HepG2 (cell line): ENCODE results near the gene COL27A1. TPM values are rescaled to one million over a fixed set of nuclear protein-coding genes. Genes with fewer than 3 reads are reported as not detected.

ENCODE experiments used
- ATAC-seq: fragments of 200-7000 bp; cut with Tn5 transposase; 3 replicates; pipeline ENCODE4 v1.9.1; 2020; ENCODE audit warnings: mild to moderate bottlenecking, moderate library complexity
- BruUV-seq: library from RNA; stranded (reverse); fragments of 400-500 nt; replicated peaks from 2 replicates; lab custom pipeline; 2021; lab: Mats Ljungman, UMichigan
- CTCF ChIA-PET: fragments of 300-600 bp; formaldehyde crosslinking; extraction: SDS; loops from one replicate; lab custom pipeline; 2021; ENCODE audit warnings: low total read pairs, inconsistent platforms, low intra/inter-chr PET ratio; lab: Yijun Ruan, JAX
- POLR2A ChIA-PET: fragments of 350-600 bp; sonication (Branson Sonifier 250); formaldehyde crosslinking; loops from one replicate; lab custom pipeline; 2020; ENCODE audit warnings: antibody characterized with exemption, inconsistent platforms; lab: Yijun Ruan, JAX
- DNase-seq: peaks from one replicate; pipeline ENCODE4 v3.0.0-alpha.2; 2015; ENCODE audit warnings: low spot score
- FAIRE-seq: peaks from 3 replicates; lab custom pipeline; 2011; peaks lifted over from hg19 to GRCh38; lab: Jason Lieb, UNC
- H2AFZ ChIP-seq: one replicate; pipeline ENCODE4 v1.6.1; 2011; ENCODE audit warnings: low read length, inconsistent platforms
- H3K27ac ChIP-seq: fragments of 300-600 bp; 3 replicates; pipeline ENCODE4 v1.8.0; 2011; ENCODE audit warnings: mixed run types, mild to moderate bottlenecking, mixed read lengths, low read length, inconsistent platforms; ENCODE audit not compliant: insufficient read depth; ENCODE audit errors: extremely low read length
- H3K27me3 ChIP-seq, 2 experiments: fragments of 200-600 bp in 1 of 2; 2 replicates in 1 of 2; 3 replicates in 1 of 2; pipeline versions ENCODE4 v1.6.0 to v1.8.0; 2011; ENCODE audit warnings: low read length in 2 of 2, mild to moderate bottlenecking in 2 of 2, moderate library complexity in 2 of 2, inconsistent platforms in 1 of 2; ENCODE audit not compliant: insufficient read depth in 2 of 2, control insufficient read depth in 1 of 2
- H3K36me3 ChIP-seq, 2 experiments: fragments of 200-600 bp in 1 of 2; replicated peaks in 1 of 2; 2 replicates in 1 of 2; 3 replicates in 1 of 2; pipeline versions ENCODE4 v1.5.1 to v1.8.0; 2011; ENCODE audit warnings: low read length in 2 of 2, inconsistent platforms in 1 of 2; ENCODE audit not compliant: insufficient read depth in 2 of 2, control insufficient read depth in 1 of 2
- H3K4me1 ChIP-seq: 2 replicates; pipeline ENCODE4 v1.5.1; 2012; ENCODE audit warnings: low read length, inconsistent platforms; ENCODE audit not compliant: insufficient read depth
- H3K4me2 ChIP-seq: 2 replicates; pipeline ENCODE4 v1.6.0; 2011; ENCODE audit warnings: low read depth, low read length, inconsistent platforms
- H3K4me3 ChIP-seq, 3 experiments: fragments of 200-600 bp in 1 of 3; sonication (generic), shearing (Covaris generic) in 1 of 3; replicated peaks in 1 of 3; 2 replicates each; pipeline ENCODE4 v1.5.1; 2011 to 2016; ENCODE audit warnings: low read length in 3 of 3, inconsistent platforms in 2 of 3, low read depth in 2 of 3, mild to moderate bottlenecking in 2 of 3, control low read depth in 1 of 3, mixed read lengths in 1 of 3; ENCODE audit not compliant: insufficient read depth in 1 of 3
- H3K79me2 ChIP-seq: one replicate; pipeline ENCODE4 v1.6.1; 2011; ENCODE audit warnings: low read length, inconsistent platforms; ENCODE audit not compliant: insufficient read depth
- H3K9ac ChIP-seq: 2 replicates; pipeline ENCODE4 v1.6.0; 2011; ENCODE audit warnings: mild to moderate bottlenecking, low read depth, low read length, inconsistent platforms; ENCODE audit not compliant: insufficient read depth
- H3K9me3 ChIP-seq: 2 replicates; pipeline ENCODE4 v1.5.1; 2012; ENCODE audit warnings: mild to moderate bottlenecking, low read length
- H4K20me1 ChIP-seq: 2 replicates; pipeline ENCODE4 v1.6.0; 2011; ENCODE audit warnings: inconsistent platforms, mild to moderate bottlenecking, low read length, moderate library complexity; ENCODE audit not compliant: insufficient read depth
- AGO2 ChIP-seq: fragments of 200-400 bp; formaldehyde crosslinking; optimal IDR thresholded peaks from 2 replicates; pipeline ENCODE3; 2017; ENCODE audit warnings: mild to moderate bottlenecking, low read depth, low read length, moderate library complexity
- ELF4 ChIP-seq: sonication (generic); formaldehyde crosslinking; IDR thresholded peaks from 2 replicates; pipeline ENCODE4 v1.5.0; 2020; ENCODE audit warnings: missing genetic modification reagents, mild to moderate bottlenecking, moderate library complexity, borderline replicate concordance
- HNF4G ChIP-seq, 2 experiments: sonication (generic) in 1 of 2; formaldehyde crosslinking in 1 of 2; IDR thresholded peaks; 2 replicates each; pipeline versions ENCODE4 v1.4.0 to v1.6.1; 2011 to 2020; ENCODE audit warnings: borderline replicate concordance in 2 of 2, low read depth in 2 of 2, mild to moderate bottlenecking in 2 of 2, low read length in 1 of 2, missing genetic modification reagents in 1 of 2, moderate library complexity in 1 of 2
- NONO ChIP-seq, 2 experiments: fragments of 450-650 bp in 1 of 2; sonication (generic) in 1 of 2; formaldehyde crosslinking in 1 of 2; IDR thresholded peaks in 1 of 2; conservative IDR thresholded peaks in 1 of 2; 2 replicates each; pipeline versions ENCODE4 v1.6.1 to v1.8.0; 2017 to 2022; ENCODE audit warnings: mild to moderate bottlenecking in 1 of 2, missing genetic modification reagents in 1 of 2, moderate library complexity in 1 of 2
- POLR2G ChIP-seq: fragments of 200-400 bp; formaldehyde crosslinking; IDR thresholded peaks from 2 replicates; pipeline ENCODE4 v1.6.1; 2018; ENCODE audit warnings: mild to moderate bottlenecking, low read depth, low read length, moderate library complexity
- RARG ChIP-seq: sonication (generic); formaldehyde crosslinking; IDR thresholded peaks from 2 replicates; pipeline ENCODE4 v1.4.0; 2020; ENCODE audit warnings: low read depth, mild to moderate bottlenecking, missing genetic modification reagents
- RBM22 ChIP-seq: fragments of 200-400 bp; formaldehyde crosslinking; optimal IDR thresholded peaks from 2 replicates; pipeline ENCODE3; 2017; ENCODE audit warnings: mild to moderate bottlenecking, low read length, moderate library complexity
- SALL2 ChIP-seq: sonication (generic); formaldehyde crosslinking; IDR thresholded peaks from 2 replicates; pipeline ENCODE4 v1.8.1; 2023; ENCODE audit warnings: mild to moderate bottlenecking, missing genetic modification reagents, inconsistent platforms
- ZNF629 ChIP-seq: sonication (generic); formaldehyde crosslinking; conservative IDR thresholded peaks from 2 replicates; pipeline ENCODE4 v1.5.0; 2020; ENCODE audit warnings: missing genetic modification reagents
- WGBS: methylation state at CpG from one replicate; pipeline ENCODE4 v1.1.6; 2017; ENCODE audit warnings: low lambda C conversion rate; 5-methylcytosine and 5-hydroxymethylcytosine counted together
- in situ Hi-C: cut with HindIII; loops from 2 replicates; pipeline ENCODE4 v1.10.0; 2017; ENCODE audit warnings: low pct_unique_long_range_greater_than_20kb; ENCODE audit not compliant: extremely low pct_ligation_motif_present
- intact Hi-C: fragments of 100-400 bp; cut with micrococcal nuclease; formaldehyde crosslinking; loops from one replicate; pipeline ENCODE4 v1.10.0; 2022; ENCODE audit not compliant: unreplicated experiment
- polyA plus RNA-seq, 8 experiments: library from polyadenylated mRNA; depleted of rRNA in 3 of 8; stranded (reverse) in 7 of 8; unstranded in 1 of 8; fragments of >200 nt; fragmentation: Illumina TruSeq in 4 of 8; extraction: Trizol in 4 of 8; gene quantifications; 2 replicates each; pipeline versions ENCODE4 v1.2.1 to v1.2.3, GENCODE V29; 2011 to 2016; ENCODE audit warnings: low read depth in 4 of 8, missing spikeins in 1 of 8, mixed read lengths in 1 of 8; ENCODE audit not compliant: insufficient read depth in 1 of 8
- total RNA-seq, 5 experiments: library from RNA; depleted of rRNA; stranded (reverse); fragments of >200 nt; fragmentation: Illumina TruSeq; extraction: Trizol; gene quantifications; 2 replicates each; pipeline ENCODE4 v1.2.3, GENCODE V29; 2016; ENCODE audit warnings: low read depth in 1 of 5
- TF ChIP-seq, protein P1 (sequence below): sonication (generic); formaldehyde crosslinking; conservative IDR thresholded peaks from 2 replicates; pipeline ENCODE4 v1.8.1; 2023; ENCODE audit warnings: missing genetic modification reagents

COL27A1 gene
- total and polyA plus RNA-seq, 2 of the 13 experiments (the other 11 are each of a cell fraction or from before 2014, with no cell fraction given) = 71.3 to 89.1 TPM

DNA sequence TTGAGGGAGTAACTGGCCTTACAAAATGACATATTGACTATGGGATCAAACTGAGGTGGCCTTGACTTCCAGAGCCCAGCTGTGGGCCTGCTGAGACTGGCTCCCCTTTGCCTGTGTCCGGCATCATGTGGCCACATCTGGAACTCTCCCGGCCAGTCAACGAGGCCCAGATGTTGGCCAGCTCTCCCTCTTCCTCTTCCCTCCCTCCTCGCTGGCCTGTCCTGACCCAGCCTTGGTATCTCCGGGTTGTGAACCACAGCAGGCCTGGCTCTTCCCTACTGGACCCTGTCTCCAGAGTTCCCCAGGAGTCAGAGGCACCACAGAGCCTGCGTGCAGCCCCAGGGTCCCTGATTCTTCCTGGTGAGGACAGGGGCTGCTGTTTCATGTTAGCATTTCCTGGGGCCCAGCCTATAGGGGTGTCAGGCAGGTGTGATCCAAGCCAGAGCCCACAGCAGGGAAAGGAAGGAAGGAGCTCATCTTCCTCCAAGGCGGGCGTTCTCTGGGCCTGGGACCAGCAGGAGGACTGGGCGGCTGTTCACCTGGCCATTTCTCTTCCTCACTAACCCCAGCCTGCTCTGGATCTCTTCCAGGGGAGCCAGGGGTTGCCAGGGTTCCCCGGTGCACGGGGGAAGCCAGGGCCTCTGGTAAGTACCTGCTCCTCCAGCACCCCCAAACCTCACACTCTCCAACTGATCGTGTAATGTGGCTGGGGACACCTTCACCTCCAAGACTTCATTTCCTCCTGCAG, 81.2 kb downstream of the COL27A1 start:
- CTCF ChIA-PET = no interaction called here
- Histone ChIP-seq H3K4me2 (no peak overlapping the region), H4K20me1 (no peaks in the 10 kb centered on the region), H3K79me2 (no peaks in the 10 kb centered on the region), H3K36me3 (peaks cover 45 to 75% of the 10 kb centered on the region in 2 experiments), H3K4me3 (no peak overlapping the region), H3K9me3 (no peaks in the 10 kb centered on the region), H3K4me1 (no peaks in the 10 kb centered on the region), H3K27ac (no peak overlapping the region), H3K27me3 (no peaks in the 10 kb centered on the region), H2AFZ (no peak overlapping the region), H3K9ac (no peak overlapping the region)
- DNase-seq (no peak), FAIRE-seq (no peak), ATAC-seq (no peak)
- 68% methylated on average over 6 of the region's 12 CpGs for WGBS
- in situ Hi-C loops = no loop called here
- BruUV-seq = no TSS peak
- intact Hi-C loops = loop anchor here (5.0 kb wide), 1 partner anchor 129 kb away; no protein-coding TSS in a partner anchor
- POLR2A ChIA-PET = no interaction called here
- peak; percentile 66 for TF ChIP-seq RBM22
- no peak for TF ChIP-seq ELF4 (CRISPR knock-in tag)
- TF ChIP-seq NONO (IDR thresholded peaks at IDR 0.05) = no peak
- TF ChIP-seq NONO (CRISPR knock-in tag; conservative IDR thresholded peaks at IDR 0.05) = peak; percentile 41; the same call in 1 of the 2 replicates
- peak; percentile 72 for TF ChIP-seq AGO2

DNA sequence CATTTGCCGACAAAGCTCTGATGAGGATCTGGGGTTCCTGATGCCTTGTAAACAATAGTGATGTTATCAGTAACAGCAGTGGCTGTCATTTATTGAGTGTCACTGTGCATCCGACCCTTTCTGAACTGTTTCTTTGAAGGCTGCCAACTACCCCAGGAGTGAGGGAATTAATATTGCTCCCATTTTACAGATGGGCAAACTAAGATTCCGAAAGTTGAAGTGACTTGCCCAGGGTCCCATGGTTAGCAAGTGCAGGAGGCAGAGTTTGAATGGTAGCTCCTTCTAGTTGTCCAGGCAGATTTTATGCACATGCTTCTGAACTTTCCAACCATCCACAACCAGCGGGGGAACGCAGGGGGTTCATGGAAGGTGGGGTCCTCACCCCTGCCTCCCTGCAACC, 81.9 kb downstream of the COL27A1 start:
- Histone ChIP-seq H4K20me1 (no peaks in the 10 kb centered on the region), H3K9ac (no peak overlapping the region), H3K9me3 (no peaks in the 10 kb centered on the region), H3K4me2 (no peak overlapping the region), H3K79me2 (no peaks in the 10 kb centered on the region), H3K27me3 (no peaks in the 10 kb centered on the region), H3K4me1 (no peaks in the 10 kb centered on the region)
- BruUV-seq = no TSS peak
- TF ChIP-seq ZNF629 (CRISPR knock-in tag) (peak; percentile 90), SALL2 (CRISPR knock-in tag) (no peak), RARG (no peak), POLR2G (0 out of 2 replicates have a peak, but pooled peaks have one; percentile 25), HNF4G (IDR thresholded peaks at IDR 0.05; ENCODE audit: borderline replicate concordance, low read depth, low read length) (no peak), HNF4G (CRISPR knock-in tag; IDR thresholded peaks at IDR 0.05; ENCODE audit: borderline replicate concordance, low read depth) (no peak)
- TF ChIP-seq, protein P1, sequence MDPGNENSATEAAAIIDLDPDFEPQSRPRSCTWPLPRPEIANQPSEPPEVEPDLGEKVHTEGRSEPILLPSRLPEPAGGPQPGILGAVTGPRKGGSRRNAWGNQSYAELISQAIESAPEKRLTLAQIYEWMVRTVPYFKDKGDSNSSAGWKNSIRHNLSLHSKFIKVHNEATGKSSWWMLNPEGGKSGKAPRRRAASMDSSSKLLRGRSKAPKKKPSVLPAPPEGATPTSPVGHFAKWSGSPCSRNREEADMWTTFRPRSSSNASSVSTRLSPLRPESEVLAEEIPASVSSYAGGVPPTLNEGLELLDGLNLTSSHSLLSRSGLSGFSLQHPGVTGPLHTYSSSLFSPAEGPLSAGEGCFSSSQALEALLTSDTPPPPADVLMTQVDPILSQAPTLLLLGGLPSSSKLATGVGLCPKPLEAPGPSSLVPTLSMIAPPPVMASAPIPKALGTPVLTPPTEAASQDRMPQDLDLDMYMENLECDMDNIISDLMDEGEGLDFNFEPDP (CRISPR knock-in tag) = no peak
- TF ChIP-seq, all 625 proteins: peak for 2
- Histone ChIP-seq H3K4me3 (no peak overlapping the region), H3K27ac (no peak overlapping the region), H3K36me3 (peaks cover 43 to 75% of the 10 kb centered on the region in 2 experiments), H2AFZ (no peak overlapping the region)
- ChIA-PET CTCF (no interaction called here), POLR2A (no interaction called here)
- FAIRE-seq (no peak), DNase-seq (no peak), ATAC-seq (no peak)
- WGBS = 98% methylated on average over 5 of the region's 5 CpGs
- intact Hi-C loops (loop anchor here (5.0 kb wide), 1 partner anchor 130 kb away; no protein-coding TSS in a partner anchor), in situ Hi-C loops (no loop called here)
